Chondrocyte (in vitro differentiated cells): ENCODE data around the gene CFLAR. TPM values are rescaled to one million over a fixed set of nuclear protein-coding genes. Genes with fewer than 3 reads are reported as not detected.

Experiments used
- DNase-seq: peaks from one replicate; pipeline ENCODE4 v3.0.0; 2021; ENCODE audit warnings: mixed read lengths, low spot score
- H3K27ac Mint-ChIP-seq: one replicate; pipeline ENCODE4 v1.8.0; 2021; ENCODE audit warnings: mild to moderate bottlenecking, moderate library complexity, mixed read lengths; ENCODE audit not compliant: unreplicated experiment
- H3K27me3 Mint-ChIP-seq: 2 replicates; pipeline ENCODE4 v1.8.0; 2021; ENCODE audit warnings: low read depth, mixed read lengths
- H3K36me3 Mint-ChIP-seq: 2 replicates; pipeline ENCODE4 v1.8.0; 2021; ENCODE audit warnings: low read depth, mixed read lengths
- H3K4me1 Mint-ChIP-seq: 2 replicates; pipeline ENCODE4 v1.8.0; 2021; ENCODE audit warnings: low read depth, mild to moderate bottlenecking, mixed read lengths
- H3K4me3 Mint-ChIP-seq: one replicate; pipeline ENCODE4 v1.8.0; 2021; ENCODE audit warnings: mild to moderate bottlenecking, moderate library complexity, mixed read lengths; ENCODE audit not compliant: unreplicated experiment
- H3K9me3 Mint-ChIP-seq: 2 replicates; pipeline ENCODE4 v1.8.0; 2021; ENCODE audit warnings: low read depth, mixed read lengths
- total RNA-seq: library from RNA; stranded (reverse); gene quantifications from 3 replicates; pipeline ENCODE4 v1.2.1, GENCODE V29; 2021
- TF ChIP-seq, protein P1 (sequence below): fragments of 200-600 bp; sonication (generic); IDR thresholded peaks from 2 replicates; pipeline ENCODE4 v1.5.0; 2021; ENCODE audit warnings: antibody characterized with exemption, mild to moderate bottlenecking, moderate library complexity

The CFLAR gene
- total RNA-seq, 1 donor from 2014 or later: 35.8 TPM

GRCh38 chr2:201208563-201209252 is 92.7 kb downstream of the CFLAR start:
- DNase-seq: no peak
- no peaks in the 10 kb centered on the region for H3K9me3 Mint-ChIP-seq
- no peak overlapping the region for H3K27ac Mint-ChIP-seq
- H3K36me3 Mint-ChIP-seq: no peaks in the 10 kb centered on the region
- H3K4me3 Mint-ChIP-seq: no peak overlapping the region
- H3K4me1 Mint-ChIP-seq: peaks cover 9% of the 10 kb centered on the region
- TF ChIP-seq, protein P1, sequence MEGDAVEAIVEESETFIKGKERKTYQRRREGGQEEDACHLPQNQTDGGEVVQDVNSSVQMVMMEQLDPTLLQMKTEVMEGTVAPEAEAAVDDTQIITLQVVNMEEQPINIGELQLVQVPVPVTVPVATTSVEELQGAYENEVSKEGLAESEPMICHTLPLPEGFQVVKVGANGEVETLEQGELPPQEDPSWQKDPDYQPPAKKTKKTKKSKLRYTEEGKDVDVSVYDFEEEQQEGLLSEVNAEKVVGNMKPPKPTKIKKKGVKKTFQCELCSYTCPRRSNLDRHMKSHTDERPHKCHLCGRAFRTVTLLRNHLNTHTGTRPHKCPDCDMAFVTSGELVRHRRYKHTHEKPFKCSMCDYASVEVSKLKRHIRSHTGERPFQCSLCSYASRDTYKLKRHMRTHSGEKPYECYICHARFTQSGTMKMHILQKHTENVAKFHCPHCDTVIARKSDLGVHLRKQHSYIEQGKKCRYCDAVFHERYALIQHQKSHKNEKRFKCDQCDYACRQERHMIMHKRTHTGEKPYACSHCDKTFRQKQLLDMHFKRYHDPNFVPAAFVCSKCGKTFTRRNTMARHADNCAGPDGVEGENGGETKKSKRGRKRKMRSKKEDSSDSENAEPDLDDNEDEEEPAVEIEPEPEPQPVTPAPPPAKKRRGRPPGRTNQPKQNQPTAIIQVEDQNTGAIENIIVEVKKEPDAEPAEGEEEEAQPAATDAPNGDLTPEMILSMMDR: no peak
- H3K27me3 Mint-ChIP-seq: no peaks in the 10 kb centered on the region

DNA sequence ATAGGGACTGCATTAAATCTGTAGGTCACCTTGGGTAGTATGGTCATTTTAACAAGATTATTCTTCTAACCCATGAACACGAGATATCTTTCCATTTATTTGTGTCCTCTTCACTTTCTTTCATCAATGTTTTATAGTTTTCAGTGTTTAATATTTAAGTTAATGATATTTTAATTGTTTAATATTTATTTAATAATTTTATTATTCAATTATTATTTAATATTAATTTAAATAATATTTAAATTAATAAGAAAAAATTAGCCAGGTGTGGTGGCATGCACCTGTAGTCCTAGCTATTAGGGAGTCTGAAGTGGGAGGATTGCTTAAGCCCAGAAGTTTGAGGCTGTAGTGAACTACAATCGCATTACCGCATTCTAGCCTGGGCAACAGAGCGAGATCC is 100.0 kb downstream of the CFLAR start:
- Mint-ChIP-seq H3K27ac (no peak overlapping the region), H3K9me3 (no peaks in the 10 kb centered on the region), H3K4me1 (no peaks in the 10 kb centered on the region), H3K4me3 (no peak overlapping the region), H3K27me3 (no peaks in the 10 kb centered on the region), H3K36me3 (no peaks in the 10 kb centered on the region)
- TF ChIP-seq, protein P1: no peak
- no peak for DNase-seq

GRCh38 chr2:201216918-201217317 is 101.0 kb downstream of the CFLAR start:
- Mint-ChIP-seq H3K36me3 (no peaks in the 10 kb centered on the region), H3K27me3 (no peaks in the 10 kb centered on the region), H3K9me3 (no peaks in the 10 kb centered on the region), H3K4me1 (no peaks in the 10 kb centered on the region), H3K27ac (no peak overlapping the region), H3K4me3 (no peak overlapping the region)
- DNase-seq: no peak
- TF ChIP-seq, protein P1: no peak

DNA sequence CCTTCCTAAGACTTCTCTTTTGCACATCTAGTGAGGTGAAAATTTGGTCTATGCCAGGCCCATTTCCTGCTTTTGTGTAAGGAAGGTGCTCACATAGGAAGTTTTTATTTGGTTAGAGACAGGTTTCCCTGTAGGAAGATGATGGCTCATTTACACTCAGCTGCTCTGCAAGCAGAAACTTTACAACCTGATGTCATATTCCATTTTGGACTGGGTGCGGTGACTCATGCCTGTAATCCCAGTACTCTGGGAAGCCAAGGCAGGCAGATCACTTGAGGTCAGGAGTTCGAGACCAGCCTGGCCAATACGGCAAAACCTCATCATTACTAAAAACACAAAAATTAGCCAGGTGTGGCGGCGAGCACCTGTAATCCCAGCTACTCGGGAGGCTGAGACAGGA is 102.8 kb downstream of the CFLAR start:
- H3K36me3 Mint-ChIP-seq: no peaks in the 10 kb centered on the region
- H3K9me3 Mint-ChIP-seq: no peaks in the 10 kb centered on the region
- H3K27ac Mint-ChIP-seq: no peak overlapping the region
- TF ChIP-seq, protein P1: no peak
- H3K4me3 Mint-ChIP-seq: no peak overlapping the region
- no peak for DNase-seq
- no peaks in the 10 kb centered on the region for H3K4me1 Mint-ChIP-seq
- no peaks in the 10 kb centered on the region for H3K27me3 Mint-ChIP-seq

- H3K27me3 Mint-ChIP-seq: no peaks in the 10 kb centered on the region
- H3K4me3 Mint-ChIP-seq: no peak overlapping the region
- H3K36me3 Mint-ChIP-seq: no peaks in the 10 kb centered on the region
- no peak for DNase-seq
- H3K27ac Mint-ChIP-seq: no peak overlapping the region
- TF ChIP-seq, protein P1: no peak
- H3K4me1 Mint-ChIP-seq: no peaks in the 10 kb centered on the region
- no peaks in the 10 kb centered on the region for H3K9me3 Mint-ChIP-seq
Observed at GRCh38 chr2:201219328-201220096, 103.5 kb downstream of the CFLAR start.
